ENCODE data around the gene CDRT4. TPM values are rescaled to one million over a fixed set of nuclear protein-coding genes. Genes with fewer than 3 reads are reported as not detected.
"Not testable (repeated sequence)": the region's sequence is repeated elsewhere in the genome, so short reads cannot be mapped to it uniquely, and the experiment has no call there.

Gene CDRT4
- total RNA-seq, 4 donors from 2014 or later = 4.0 to 13.4 (median 11.1) TPM

GRCh38 chr17:15440347-15440746 lies 27.1 kb downstream of the CDRT4 start:
- WGBS, 2 donors = 70 to 76% methylated on average over 3 of the region's 3 CpGs
- no peak for TF ChIP-seq CTCF (IDR thresholded peaks at IDR 0.05)
- TF ChIP-seq POLR2A (IDR thresholded peaks at IDR 0.05) = no peak
- H3K27ac ChIP-seq = no peak overlapping the region
- peaks cover 24 to 46% of the 10 kb centered on the region in 2 donors for H3K4me1 ChIP-seq
- no peaks in the 10 kb centered on the region for H3K36me3 ChIP-seq
- H3K9me3 ChIP-seq = no peaks in the 10 kb centered on the region
- H3K27me3 ChIP-seq = no peaks in the 10 kb centered on the region
- no peak for DNase-seq
- intact Hi-C loops (cut with DNase I) = no loop called here
- no peak overlapping the region for H3K4me3 ChIP-seq (replicated peaks in 1 of 3)

GRCh38 chr17:15439205-15439985 lies 28.0 kb downstream of the CDRT4 start:
- 94 to 97% methylated on average over 8 of the region's 8 CpGs for WGBS, 2 donors
- intact Hi-C loops (cut with DNase I); H3K36me3 ChIP-seq; DNase-seq; H3K27me3 ChIP-seq; H3K9me3 ChIP-seq; H3K4me3 ChIP-seq (replicated peaks in 1 of 3): not testable (repeated sequence)
- H3K4me1 ChIP-seq = peaks cover 33 to 49% of the 10 kb centered on the region in 2 donors
- H3K27ac ChIP-seq = peak overlapping the region in 1 of 3 donors; percentile 89

- DNase-seq = no peak
- peak overlapping the region in 2 of 3 donors; percentile 8 to 89 for H3K27ac ChIP-seq
- H3K27me3 ChIP-seq = no peaks in the 10 kb centered on the region
Observed at GRCh38 chr17:15438491-15439105, 28.8 kb downstream of the CDRT4 start.

GRCh38 chr17:15437303-15437635 lies 30.2 kb downstream of the CDRT4 start:
- no peak for DNase-seq
- Histone ChIP-seq H3K4me3 (replicated peaks in 1 of 3) (no peak overlapping the region), H3K27me3 (no peaks in the 10 kb centered on the region), H3K27ac (peak overlapping the region; percentile 75 to 89 (median 89)), H3K9me3 (no peaks in the 10 kb centered on the region), H3K4me1 (peaks cover 46 to 60% of the 10 kb centered on the region in 2 donors), H3K36me3 (no peaks in the 10 kb centered on the region)
- intact Hi-C loops (cut with DNase I) = no loop called here
- TF ChIP-seq POLR2A (IDR thresholded peaks at IDR 0.05) (no peak), CTCF (IDR thresholded peaks at IDR 0.05) (no peak)

More at GRCh38 chr17:15438491-15439105, 28.8 kb downstream of the CDRT4 start:
- H3K4me3 ChIP-seq (replicated peaks in 1 of 3) = no peak overlapping the region
- no peak for TF ChIP-seq CTCF (IDR thresholded peaks at IDR 0.05)
- no peak for TF ChIP-seq POLR2A (IDR thresholded peaks at IDR 0.05)
- WGBS, 2 donors = 88 to 94% methylated on average over 6 of the region's 6 CpGs
- intact Hi-C loops (cut with DNase I) = no loop called here
- H3K36me3 ChIP-seq = no peaks in the 10 kb centered on the region
- H3K4me1 ChIP-seq = peaks cover 40 to 55% of the 10 kb centered on the region in 2 donors
- no peaks in the 10 kb centered on the region for H3K9me3 ChIP-seq

- H3K4me3 ChIP-seq (replicated peaks in 1 of 3) = no peak overlapping the region
- intact Hi-C loops (cut with DNase I) = no loop called here
- TF ChIP-seq POLR2A (IDR thresholded peaks at IDR 0.05) (peak in 1 of 2 donors; percentile 30), CTCF (IDR thresholded peaks at IDR 0.05) (peak in 4 of 6 experiments; percentile 7 to 40 (median 29))
- WGBS, 2 donors = 2 to 34% methylated on average over 3 of the region's 3 CpGs
- no peaks in the 10 kb centered on the region for H3K36me3 ChIP-seq
- H3K4me1 ChIP-seq = peaks cover 46 to 60% of the 10 kb centered on the region in 2 donors
- peak overlapping the region; percentile 75 to 89 (median 89) for H3K27ac ChIP-seq
- H3K9me3 ChIP-seq = no peaks in the 10 kb centered on the region
- peak; percentile 97 to 99 for DNase-seq
- no peaks in the 10 kb centered on the region for H3K27me3 ChIP-seq
Observed at GRCh38 chr17:15436473-15437302, 30.7 kb downstream of the CDRT4 start.

Measured in thyroid gland (tissue), 4 donors.